Neural cell (in vitro differentiated cells): ENCODE results near the gene ICOSLG. TPM values are rescaled to one million over a fixed set of nuclear protein-coding genes. Genes with fewer than 3 reads are reported as not detected.

Experiments
- H2AFZ ChIP-seq: fragments of 200-600, 300-800 bp; sonication (generic), shearing (Covaris generic); 2 replicates; pipeline ENCODE4 v1.6.0; 2014; ENCODE audit warnings: low read depth, mild to moderate bottlenecking, antibody characterized with exemption, low read length, moderate library complexity
- H3F3A ChIP-seq: fragments of 200-600 bp; shearing (Covaris generic); 2 replicates; pipeline ENCODE4 v1.6.1; 2016; ENCODE audit warnings: mild to moderate bottlenecking, moderate library complexity, mixed read lengths, antibody characterized with exemption, low read length; ENCODE audit not compliant: insufficient read depth, poor library complexity, severe bottlenecking
- H3K27ac ChIP-seq: fragments of 200-600, 300-800 bp; sonication (generic), shearing (Covaris generic); 2 replicates; pipeline ENCODE4 v1.5.1; 2014; ENCODE audit warnings: mild to moderate bottlenecking, low read length, moderate library complexity
- H3K27me3 ChIP-seq: fragments of 300-800, 200-600 bp; sonication (generic), shearing (Covaris generic); 2 replicates; pipeline ENCODE4 v1.6.0; 2014; ENCODE audit warnings: mild to moderate bottlenecking, low read depth, low read length, moderate library complexity; ENCODE audit not compliant: insufficient read depth
- H3K36me3 ChIP-seq: fragments of 300-800, 200-600 bp; sonication (generic), shearing (Covaris generic); 2 replicates; pipeline ENCODE4 v1.5.1; 2014; ENCODE audit warnings: mild to moderate bottlenecking, antibody characterized with exemption, low read length, moderate library complexity; ENCODE audit not compliant: insufficient read depth
- H3K4me2 ChIP-seq: fragments of 300-800, 200-600 bp; sonication (generic), shearing (Covaris generic); 2 replicates; pipeline ENCODE4 v1.6.0; 2014; ENCODE audit warnings: mild to moderate bottlenecking, low read length
- H3K4me3 ChIP-seq: fragments of 300-800, 200-600 bp; sonication (generic), shearing (Covaris generic); 2 replicates; pipeline ENCODE4 v1.5.1; 2014; ENCODE audit warnings: mild to moderate bottlenecking, low read length, moderate library complexity
- H3K79me2 ChIP-seq: fragments of 200-600 bp; shearing (Covaris generic); replicated peaks from 2 replicates; pipeline ENCODE4 v1.6.0; 2014; ENCODE audit warnings: mild to moderate bottlenecking, low read length, moderate library complexity; ENCODE audit not compliant: insufficient read depth
- H3K9ac ChIP-seq: fragments of 300-800, 200-600 bp; sonication (generic), shearing (Covaris generic); 2 replicates; pipeline ENCODE4 v1.6.1; 2016; ENCODE audit warnings: mild to moderate bottlenecking, low read length, mixed read lengths
- H3K9me2 ChIP-seq: fragments of 200-600 bp; shearing (Covaris generic); 2 replicates; pipeline ENCODE4 v1.6.1; 2016; ENCODE audit warnings: mild to moderate bottlenecking, low read length, mixed read lengths; ENCODE audit not compliant: insufficient read depth
- H3K9me3 ChIP-seq: fragments of 200-600, 300-800 bp; sonication (generic), shearing (Covaris generic); 2 replicates; pipeline ENCODE4 v1.6.1; 2016; ENCODE audit warnings: mild to moderate bottlenecking, mixed run types, low read length, moderate library complexity, mixed read lengths
- H4K20me1 ChIP-seq: fragments of 200-600 bp; shearing (Covaris generic); 2 replicates; pipeline ENCODE4 v1.6.1; 2016; ENCODE audit warnings: mild to moderate bottlenecking, mixed run types; ENCODE audit not compliant: insufficient read depth
- CTCF ChIP-seq: fragments of 450-650 bp; IDR thresholded peaks from 2 replicates; pipeline ENCODE4 v1.5.1; 2014; ENCODE audit warnings: antibody characterized with exemption, mild to moderate bottlenecking, moderate library complexity; ENCODE audit not compliant: poor library complexity, severe bottlenecking
- EP300 ChIP-seq: fragments of 450-650 bp; conservative IDR thresholded peaks from 2 replicates; pipeline ENCODE4 v1.6.1; 2014; ENCODE audit warnings: antibody characterized with exemption, mild to moderate bottlenecking, moderate library complexity; ENCODE audit not compliant: poor library complexity, severe bottlenecking
- EZH2 ChIP-seq: fragments of 200-600, 300-800 bp; shearing (Covaris generic), sonication (generic); IDR thresholded peaks from 2 replicates; pipeline ENCODE4 v1.6.1; 2014; ENCODE audit warnings: antibody characterized with exemption, low read length, borderline replicate concordance, mild to moderate bottlenecking; ENCODE audit not compliant: insufficient read depth, poor library complexity, severe bottlenecking
- MXI1 ChIP-seq: fragments of 450-650 bp; conservative IDR thresholded peaks from 2 replicates; pipeline ENCODE4 v1.6.1; 2014; ENCODE audit warnings: antibody characterized with exemption, mild to moderate bottlenecking; ENCODE audit not compliant: poor library complexity, severe bottlenecking
- POLR2AphosphoS5 ChIP-seq: IDR thresholded peaks from 2 replicates; pipeline ENCODE4 v1.6.1; 2012
- RAD21 ChIP-seq: fragments of 450-650 bp; conservative IDR thresholded peaks from 2 replicates; pipeline ENCODE4 v1.6.1; 2014; ENCODE audit warnings: antibody characterized with exemption, mild to moderate bottlenecking, moderate library complexity
- REST ChIP-seq: IDR thresholded peaks from 2 replicates; pipeline ENCODE4 v1.6.1; 2012; ENCODE audit warnings: borderline replicate concordance
- SMC3 ChIP-seq: fragments of 450-650 bp; conservative IDR thresholded peaks from 2 replicates; pipeline ENCODE4 v1.6.1; 2014; ENCODE audit warnings: antibody characterized with exemption, mild to moderate bottlenecking, moderate library complexity; ENCODE audit not compliant: poor library complexity
- TAF1 ChIP-seq: IDR thresholded peaks from 2 replicates; pipeline ENCODE4 v1.6.1; 2012; ENCODE audit warnings: low read depth
- polyA plus RNA-seq: library from polyadenylated mRNA; depleted of rRNA; stranded (reverse); fragments of >200 nt; gene quantifications from 2 replicates; pipeline ENCODE4 v1.2.3, GENCODE V29; 2014

Gene ICOSLG
- polyA plus RNA-seq, 1 donor from 2014 or later, result not detected

GRCh38 chr21:44279354-44280260, 38.9 kb upstream of the ICOSLG start:
- H3K36me3 ChIP-seq, result no peaks in the 10 kb centered on the region
- no peaks in the 10 kb centered on the region for H3K27me3 ChIP-seq
- H3F3A ChIP-seq, result no peaks in the 10 kb centered on the region
- no peaks in the 10 kb centered on the region for H3K9me3 ChIP-seq
- no peak overlapping the region for H3K9ac ChIP-seq
- no peak overlapping the region for H3K27ac ChIP-seq
- TF ChIP-seq MXI1 (no peak), SMC3 (no peak), POLR2AphosphoS5 (no peak), EP300 (no peak), REST (no peak), TAF1 (no peak), RAD21 (no peak), CTCF (no peak), EZH2 (no peak)
- no peaks in the 10 kb centered on the region for H3K79me2 ChIP-seq
- H3K9me2 ChIP-seq, result no peaks in the 10 kb centered on the region
- H2AFZ ChIP-seq, result no peak overlapping the region
- no peaks in the 10 kb centered on the region for H4K20me1 ChIP-seq
- no peak overlapping the region for H3K4me3 ChIP-seq
- H3K4me2 ChIP-seq, result no peak overlapping the region

- no peak overlapping the region for H3K9ac ChIP-seq
- no peaks in the 10 kb centered on the region for H4K20me1 ChIP-seq
- no peak overlapping the region for H3K27ac ChIP-seq
- no peaks in the 10 kb centered on the region for H3K27me3 ChIP-seq
- H2AFZ ChIP-seq, result no peak overlapping the region
- no peaks in the 10 kb centered on the region for H3K9me2 ChIP-seq
- H3K4me3 ChIP-seq, result no peak overlapping the region
- no peaks in the 10 kb centered on the region for H3K79me2 ChIP-seq
- no peaks in the 10 kb centered on the region for H3K36me3 ChIP-seq
- H3K4me2 ChIP-seq, result no peak overlapping the region
- no peaks in the 10 kb centered on the region for H3K9me3 ChIP-seq
- H3F3A ChIP-seq, result no peaks in the 10 kb centered on the region
- TF ChIP-seq POLR2AphosphoS5, result no peak
- no peak for TF ChIP-seq REST
These were observed 34.3 kb upstream of the ICOSLG start for GRCh38 chr21:44275041-44275440.
